Measurements from ENCODE around the gene ATP9A.

Gene ATP9A

DNA sequence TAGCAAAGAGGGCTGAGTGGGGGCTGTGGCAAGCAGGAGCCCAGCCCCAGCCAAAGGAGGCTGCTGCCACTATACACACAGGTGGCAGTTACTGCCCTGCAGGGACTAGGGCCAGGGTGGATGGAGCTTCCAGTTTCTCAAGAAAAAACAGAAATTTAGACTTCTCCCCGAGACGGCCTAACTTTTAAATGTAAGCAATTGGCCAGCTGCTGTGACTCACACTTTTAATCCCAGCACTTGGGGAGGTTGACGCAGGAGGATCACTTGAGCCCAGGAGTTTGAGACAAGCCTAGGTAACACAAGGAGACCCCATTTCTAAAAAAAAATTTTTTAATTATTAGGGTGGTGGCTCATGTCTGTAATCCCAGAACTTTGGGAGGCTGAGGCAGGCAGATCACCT lies 127.4 kb downstream of the ATP9A start:
- no peak overlapping the region for H3K4me3 ChIP-seq (ENCODE audit: low read depth, low read length)
- DNase-seq (ENCODE audit: low read depth, low spot score) = no peak
- ChIA-PET CTCF (interaction anchor here (0.6 to 9.8 kb wide), 9 partner anchors 9 to 518 kb away, joined by 3 to 98 read pairs (median 3); no protein-coding TSS in a partner anchor), POLR2A (no interaction called here)
- TF ChIP-seq, protein P1, sequence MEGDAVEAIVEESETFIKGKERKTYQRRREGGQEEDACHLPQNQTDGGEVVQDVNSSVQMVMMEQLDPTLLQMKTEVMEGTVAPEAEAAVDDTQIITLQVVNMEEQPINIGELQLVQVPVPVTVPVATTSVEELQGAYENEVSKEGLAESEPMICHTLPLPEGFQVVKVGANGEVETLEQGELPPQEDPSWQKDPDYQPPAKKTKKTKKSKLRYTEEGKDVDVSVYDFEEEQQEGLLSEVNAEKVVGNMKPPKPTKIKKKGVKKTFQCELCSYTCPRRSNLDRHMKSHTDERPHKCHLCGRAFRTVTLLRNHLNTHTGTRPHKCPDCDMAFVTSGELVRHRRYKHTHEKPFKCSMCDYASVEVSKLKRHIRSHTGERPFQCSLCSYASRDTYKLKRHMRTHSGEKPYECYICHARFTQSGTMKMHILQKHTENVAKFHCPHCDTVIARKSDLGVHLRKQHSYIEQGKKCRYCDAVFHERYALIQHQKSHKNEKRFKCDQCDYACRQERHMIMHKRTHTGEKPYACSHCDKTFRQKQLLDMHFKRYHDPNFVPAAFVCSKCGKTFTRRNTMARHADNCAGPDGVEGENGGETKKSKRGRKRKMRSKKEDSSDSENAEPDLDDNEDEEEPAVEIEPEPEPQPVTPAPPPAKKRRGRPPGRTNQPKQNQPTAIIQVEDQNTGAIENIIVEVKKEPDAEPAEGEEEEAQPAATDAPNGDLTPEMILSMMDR (IDR thresholded peaks at IDR 0.05; ENCODE audit: insufficient read depth, low read length, missing control alignments) = no peak

DNA sequence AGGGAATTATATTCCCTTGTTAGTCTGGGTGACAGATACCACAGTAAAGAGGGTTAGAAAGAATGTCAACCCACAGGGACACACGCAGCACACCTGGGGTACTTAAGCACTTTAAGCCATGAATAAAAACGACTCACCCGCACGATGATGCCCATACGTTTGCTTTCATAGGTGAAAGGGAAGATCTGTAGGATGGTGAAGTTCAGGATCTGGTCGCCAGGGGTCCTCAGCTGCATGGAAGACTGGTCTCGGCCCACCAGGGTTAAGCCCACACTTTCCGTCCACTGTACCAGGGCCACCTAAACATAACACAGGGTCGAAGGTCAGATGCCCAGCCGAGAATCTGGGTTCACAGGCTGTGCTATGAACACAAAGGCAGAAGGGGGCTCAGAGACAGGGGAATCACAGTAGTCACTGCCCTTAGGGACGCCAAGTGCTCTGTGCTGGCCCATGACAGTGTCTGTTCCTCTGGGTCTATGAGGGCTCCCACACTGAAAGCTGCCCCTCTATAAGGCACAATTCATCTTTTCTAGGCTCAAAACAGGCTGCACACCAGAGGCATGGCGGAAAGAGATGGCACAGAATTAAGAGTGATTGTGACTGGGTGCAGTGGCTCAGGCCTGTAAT lies 128.9 kb downstream of the ATP9A start:
- CTCF ChIA-PET = interaction anchor here (0.7 to 9.8 kb wide), 16 partner anchors 10 to 465 kb away, joined by 3 to 98 read pairs (median 4); partner anchors contain the start of gene SALL4
- no peak overlapping the region for H3K4me3 ChIP-seq (ENCODE audit: low read depth, low read length)
- no peak for DNase-seq (ENCODE audit: low read depth, low spot score)
- TF ChIP-seq, protein P1 (IDR thresholded peaks at IDR 0.05; ENCODE audit: insufficient read depth, low read length, missing control alignments) = peak; percentile 88
- POLR2A ChIA-PET = no interaction called here

DNA sequence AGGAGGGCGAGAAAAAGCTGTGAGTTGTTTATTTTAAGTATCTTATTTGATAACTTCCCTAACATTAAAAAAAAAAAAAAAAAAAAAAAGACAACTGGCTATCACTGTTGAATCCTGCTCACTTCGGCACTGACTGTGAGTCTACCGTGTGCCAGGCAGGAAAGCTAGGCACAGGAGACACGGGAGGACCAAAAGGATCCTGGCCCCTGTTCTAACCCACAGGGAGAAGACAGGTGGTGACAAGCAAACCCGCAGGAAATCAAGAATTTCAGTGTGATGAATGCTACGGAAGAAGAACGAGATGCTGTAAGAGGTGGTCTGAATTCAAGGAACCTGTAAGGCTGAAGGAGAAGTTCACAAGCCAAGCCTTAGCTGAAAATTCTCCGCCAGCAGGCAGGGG lies 130.9 kb downstream of the ATP9A start:
- POLR2A ChIA-PET = no interaction called here
- TF ChIP-seq, protein P1 (IDR thresholded peaks at IDR 0.05; ENCODE audit: insufficient read depth, low read length, missing control alignments) = no peak
- CTCF ChIA-PET = interaction anchor here (0.8 to 9.8 kb wide), 9 partner anchors 11 to 656 kb away, joined by 3 to 98 read pairs (median 3); no protein-coding TSS in a partner anchor
- no peak for DNase-seq (ENCODE audit: low read depth, low spot score)
- no peak overlapping the region for H3K4me3 ChIP-seq (ENCODE audit: low read depth, low read length)

DNA sequence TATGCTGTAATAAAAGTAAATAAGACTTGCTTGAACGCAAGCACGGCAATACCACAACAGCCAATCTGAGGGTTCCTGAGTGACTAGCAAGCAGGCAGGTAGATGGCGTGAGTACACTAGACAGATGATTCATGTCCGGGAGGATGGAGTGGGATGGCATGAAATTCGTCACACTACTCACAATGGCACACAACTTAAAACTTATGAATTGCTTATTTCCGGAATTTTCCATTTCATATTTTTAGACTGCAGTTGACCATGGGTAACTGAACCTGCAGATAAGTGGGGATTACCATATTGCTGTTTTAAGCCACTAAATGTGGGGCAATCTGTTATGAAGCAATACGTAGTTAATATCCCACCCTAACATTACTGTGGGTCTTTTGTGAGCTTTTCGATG lies 132.1 kb downstream of the ATP9A start:
- CTCF ChIA-PET = interaction anchor here (0.9 to 9.8 kb wide), 2 partner anchors 8 to 447 kb away, joined by 3 to 98 read pairs; no protein-coding TSS in a partner anchor
- no peak for DNase-seq (ENCODE audit: low read depth, low spot score)
- POLR2A ChIA-PET = no interaction called here
- TF ChIP-seq, protein P1 (IDR thresholded peaks at IDR 0.05; ENCODE audit: insufficient read depth, low read length, missing control alignments) = no peak
- no peak overlapping the region for H3K4me3 ChIP-seq (ENCODE audit: low read depth, low read length)

DNA sequence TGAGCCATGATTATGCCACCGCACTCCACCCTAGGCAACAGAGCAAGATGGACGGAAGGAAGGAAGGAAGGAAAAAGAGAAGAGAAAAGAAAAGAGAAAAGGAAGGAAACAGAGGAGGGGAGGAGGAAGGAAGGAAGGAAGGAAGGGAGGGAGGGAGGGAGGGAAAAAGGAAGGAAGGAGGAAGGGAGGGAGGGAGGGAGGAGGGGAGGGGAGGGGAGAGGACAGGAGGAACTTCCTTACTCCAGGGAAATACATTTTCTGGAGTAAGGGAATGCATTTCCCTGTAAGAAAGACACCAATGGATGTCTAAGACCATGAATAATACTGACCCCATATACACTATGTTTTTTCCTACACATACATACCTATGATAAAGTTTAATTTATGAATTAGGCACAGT lies 132.5 kb downstream of the ATP9A start:
- POLR2A ChIA-PET = no interaction called here
- H3K4me3 ChIP-seq (ENCODE audit: low read depth, low read length) = no peak overlapping the region
- DNase-seq (ENCODE audit: low read depth, low spot score) = no peak
- TF ChIP-seq, protein P1 (IDR thresholded peaks at IDR 0.05; ENCODE audit: insufficient read depth, low read length, missing control alignments) = no peak
- CTCF ChIA-PET = interaction anchor here (0.9 to 9.8 kb wide), 2 partner anchors 9 to 447 kb away, joined by 3 to 98 read pairs; no protein-coding TSS in a partner anchor

DNA sequence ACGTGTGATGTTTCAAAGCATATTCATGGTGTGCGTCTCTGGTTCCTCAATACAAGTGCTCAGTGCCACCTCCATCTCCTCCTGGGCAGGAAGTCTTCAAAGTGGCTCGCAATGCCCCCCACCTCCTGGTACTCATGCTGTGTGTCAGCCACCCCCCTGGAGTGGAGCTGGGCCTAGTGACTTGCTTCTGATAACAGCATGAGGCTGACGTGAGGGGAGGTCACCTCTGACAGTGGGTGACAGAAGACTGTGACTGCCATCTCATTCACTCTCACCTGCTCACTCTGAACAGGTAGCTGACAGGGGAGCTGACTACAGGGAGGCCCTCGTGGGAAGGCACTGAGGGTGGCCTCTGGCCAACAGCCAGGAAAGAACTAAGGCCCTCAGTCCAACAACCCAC lies 133.3 kb downstream of the ATP9A start:
- POLR2A ChIA-PET = no interaction called here
- TF ChIP-seq, protein P1 (IDR thresholded peaks at IDR 0.05; ENCODE audit: insufficient read depth, low read length, missing control alignments) = no peak
- no peak for DNase-seq (ENCODE audit: low read depth, low spot score)
- CTCF ChIA-PET = interaction anchor here (1.4 to 1.6 kb wide), 2 partner anchors 9 to 444 kb away, joined by 3 to 4 read pairs; no protein-coding TSS in a partner anchor
- H3K4me3 ChIP-seq (ENCODE audit: low read depth, low read length) = no peak overlapping the region

All from AG04449 (cell line).